PC-9 (cell line): ENCODE measurements around the gene SAXO2.
"Not testable (repeated sequence)": the region's sequence is repeated elsewhere in the genome, so short reads cannot be mapped to it uniquely, and the experiment has no call there.

Source experiments
- CTCF ChIP-seq: fragments of 200-600 bp; sonication (generic); conservative IDR thresholded peaks from 2 replicates; pipeline ENCODE4 v1.6.1; 2017; ENCODE audit warnings: mixed run types, antibody characterized with exemption, mild to moderate bottlenecking, moderate library complexity
- EZH2 ChIP-seq: fragments of 200-600 bp; sonication (generic); IDR thresholded peaks from 2 replicates; pipeline ENCODE4 v1.8.0; 2017; ENCODE audit warnings: antibody characterized with exemption, low read depth

GRCh38 chr15:82319522-82320278, 57.1 kb downstream of the SAXO2 start:
- TF ChIP-seq CTCF, EZH2: not testable (repeated sequence)
